IPS-18c (cell line): ENCODE data around the gene AP5S1.
"Not testable (repeated sequence)": the region's sequence is repeated elsewhere in the genome, so short reads cannot be mapped to it uniquely, and the experiment has no call there.

Source experiments
- H3K4me3 ChIP-seq: 2 replicates; pipeline ENCODE4 v1.7.0; 2013; ENCODE audit warnings: low read depth, mild to moderate bottlenecking, low read length, moderate library complexity; ENCODE audit not compliant: insufficient read depth
- H3K9me3 ChIP-seq: one replicate; pipeline ENCODE4 v1.6.1; 2013; ENCODE audit warnings: mild to moderate bottlenecking, low read length, moderate library complexity; ENCODE audit not compliant: control insufficient read depth, insufficient read depth

Gene AP5S1

GRCh38 chr20:3786665-3787323 lies 33.6 kb upstream of the AP5S1 start, which contains the start of gene CENPB:
Gene CENPB, minus strand, starts transcription at chr20:3786740. Its CDS starts 257 bp downstream, at chr20:3786483.
- Histone ChIP-seq H3K4me3 (peak within 1 kb of the TSS; percentile 62), H3K9me3 (no peaks in the 10 kb centered on the region)

- H3K4me3 ChIP-seq = no peak overlapping the region
- no peaks in the 10 kb centered on the region for H3K9me3 ChIP-seq
Measured at GRCh38 chr20:3787324-3788014, 32.9 kb upstream of the AP5S1 start.

GRCh38 chr20:3788685-3789155 lies 31.6 kb upstream of the AP5S1 start:
- Histone ChIP-seq H3K9me3 (no peaks in the 10 kb centered on the region), H3K4me3 (no peak overlapping the region)

GRCh38 chr20:3789201-3789600 lies 31.1 kb upstream of the AP5S1 start:
- H3K4me3 ChIP-seq, H3K9me3 ChIP-seq: not testable (repeated sequence)

GRCh38 chr20:3794168-3794567 lies 26.2 kb upstream of the AP5S1 start:
- not testable (repeated sequence) for H3K9me3 ChIP-seq, H3K4me3 ChIP-seq

GRCh38 chr20:3794701-3795420 lies 25.5 kb upstream of the AP5S1 start:
- Histone ChIP-seq H3K4me3 (no peak overlapping the region), H3K9me3 (no peaks in the 10 kb centered on the region)

- Histone ChIP-seq H3K4me3 (peak within 1 kb of the TSS; percentile 90), H3K9me3 (no peaks in the 10 kb centered on the region)
Measured at GRCh38 chr20:3795511-3796468, 24.6 kb upstream of the AP5S1 start, which contains the start of gene CDC25B. Gene CDC25B, plus strand, starts transcription at chr20:3796310. Its CDS starts 222 bp downstream, at chr20:3796532.

GRCh38 chr20:3796477-3797225 lies 23.7 kb upstream of the AP5S1 start:
- peak overlapping the region; percentile 73 for H3K4me3 ChIP-seq

GRCh38 chr20:3797226-3797545 lies 23.2 kb upstream of the AP5S1 start:
- no peaks in the 10 kb centered on the region for H3K9me3 ChIP-seq
- peak overlapping the region; percentile 73; the same call in 1 of the 2 replicates for H3K4me3 ChIP-seq

More at GRCh38 chr20:3796477-3797225, 23.7 kb upstream of the AP5S1 start:
- H3K9me3 ChIP-seq = no peaks in the 10 kb centered on the region

GRCh38 chr20:3797592-3798372 lies 22.6 kb upstream of the AP5S1 start:
- no peak overlapping the region for H3K4me3 ChIP-seq

GRCh38 chr20:3798373-3798768 lies 22.0 kb upstream of the AP5S1 start:
- Histone ChIP-seq H3K4me3 (no peak overlapping the region), H3K9me3 (no peaks in the 10 kb centered on the region)

More at GRCh38 chr20:3797592-3798372, 22.6 kb upstream of the AP5S1 start:
- H3K9me3 ChIP-seq = no peaks in the 10 kb centered on the region

- no peak overlapping the region for H3K4me3 ChIP-seq
- H3K9me3 ChIP-seq = no peaks in the 10 kb centered on the region
Measured at GRCh38 chr20:3798908-3799248, 21.5 kb upstream of the AP5S1 start.

- Histone ChIP-seq H3K4me3 (peak overlapping the region; percentile 40), H3K9me3 (no peaks in the 10 kb centered on the region)
Measured at GRCh38 chr20:3800256-3800877, 20.0 kb upstream of the AP5S1 start.

- Histone ChIP-seq H3K4me3 (no peak overlapping the region), H3K9me3 (no peaks in the 10 kb centered on the region)
Measured at GRCh38 chr20:3800878-3801260, 19.5 kb upstream of the AP5S1 start.

GRCh38 chr20:3801299-3801698 lies 19.0 kb upstream of the AP5S1 start:
- H3K4me3 ChIP-seq = no peak overlapping the region

More at GRCh38 chr20:3801299-3801698, 19.0 kb upstream of the AP5S1 start:
- H3K9me3 ChIP-seq = no peaks in the 10 kb centered on the region
